Measurements from ENCODE around the gene GRXCR2.
"Not testable (repeated sequence)": the region's sequence is repeated elsewhere in the genome, so short reads cannot be mapped to it uniquely, and the experiment has no call there.

GRXCR2 gene

GRCh38 chr5:145872486-145872885 is 328 bp downstream of the GRXCR2 start:
- DNase-seq, result no peak

GRCh38 chr5:145869753-145870152 is 3.1 kb downstream of the GRXCR2 start:
- no peak for DNase-seq

- DNase-seq, result no peak
Observed at GRCh38 chr5:145867806-145868205, 5.0 kb downstream of the GRXCR2 start.

- not testable (repeated sequence) for DNase-seq
Observed at GRCh38 chr5:145864432-145864831, 8.4 kb downstream of the GRXCR2 start.

GRCh38 chr5:145863003-145863402 is 9.8 kb downstream of the GRXCR2 start:
- no peak for DNase-seq

GRCh38 chr5:145859897-145860296 is 12.9 kb downstream of the GRXCR2 start:
- DNase-seq, result no peak

GRCh38 chr5:145859453-145859852 is 13.4 kb downstream of the GRXCR2 start:
- no peak for DNase-seq

- DNase-seq, result no peak
Observed at GRCh38 chr5:145858959-145859358, 13.9 kb downstream of the GRXCR2 start.

- no peak for DNase-seq
Observed at GRCh38 chr5:145856285-145856818, 16.5 kb downstream of the GRXCR2 start.

- no peak for DNase-seq
Observed at GRCh38 chr5:145855763-145856267, 17.0 kb downstream of the GRXCR2 start.

- DNase-seq, result no peak
Observed at GRCh38 chr5:145854651-145855258, 18.1 kb downstream of the GRXCR2 start.

GRCh38 chr5:145853781-145854376 is 18.9 kb downstream of the GRXCR2 start:
- DNase-seq, result no peak

- no peak for DNase-seq
Observed at GRCh38 chr5:145852990-145853389, 19.8 kb downstream of the GRXCR2 start.

GRCh38 chr5:145848854-145849253 is 24.0 kb downstream of the GRXCR2 start:
- DNase-seq, result no peak

GRCh38 chr5:145847499-145848497 is 25.0 kb downstream of the GRXCR2 start:
- no peak for DNase-seq

- no peak for DNase-seq
Observed at GRCh38 chr5:145846081-145846480, 26.7 kb downstream of the GRXCR2 start.

- no peak for DNase-seq
Observed at GRCh38 chr5:145841299-145841698, 31.5 kb downstream of the GRXCR2 start.

GRCh38 chr5:145840458-145841132 is 32.2 kb downstream of the GRXCR2 start:
- no peak for DNase-seq

GRCh38 chr5:145838276-145838675 is 34.5 kb downstream of the GRXCR2 start:
- DNase-seq, result no peak

- DNase-seq, result not testable (repeated sequence)
Observed at GRCh38 chr5:145836241-145836640, 36.6 kb downstream of the GRXCR2 start.

GRCh38 chr5:145835848-145836239 is 37.0 kb downstream of the GRXCR2 start:
- no peak for DNase-seq
